ENCODE results near the gene ITFG2.

DNA sequence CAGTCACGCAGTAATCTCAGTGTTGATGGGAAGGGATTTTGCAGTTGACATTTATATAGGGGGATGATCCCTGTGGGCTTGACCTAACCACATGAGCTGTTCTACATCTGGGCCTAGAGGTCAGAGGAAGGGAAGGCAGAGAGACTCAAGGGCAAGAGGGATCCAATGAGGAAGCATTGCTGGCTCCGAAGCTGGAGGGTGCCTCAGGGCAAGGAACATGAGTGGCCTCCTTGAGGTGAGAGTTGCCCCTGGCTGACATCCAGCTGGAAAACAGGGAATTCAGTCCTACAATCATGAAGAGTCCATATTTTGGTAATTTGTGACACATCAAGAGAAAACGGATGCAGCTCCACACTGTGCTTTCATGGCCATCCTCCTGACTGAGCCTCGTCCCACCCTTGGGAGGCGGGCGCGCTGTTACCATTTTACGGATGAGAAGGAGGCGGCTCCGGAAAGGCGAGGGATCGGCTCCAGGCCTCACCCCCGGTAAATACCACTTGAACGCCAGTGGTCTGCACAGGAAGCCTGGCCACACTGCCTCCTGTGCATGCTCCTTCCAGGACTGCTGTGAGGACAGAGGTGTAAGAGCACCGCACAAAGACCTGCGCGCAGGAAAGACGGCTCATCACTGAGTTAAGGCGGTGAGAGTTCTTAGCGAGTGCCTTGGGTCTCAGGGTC lies 36.2 kb upstream of the ITFG2 start:
- TF ChIP-seq, protein P1, sequence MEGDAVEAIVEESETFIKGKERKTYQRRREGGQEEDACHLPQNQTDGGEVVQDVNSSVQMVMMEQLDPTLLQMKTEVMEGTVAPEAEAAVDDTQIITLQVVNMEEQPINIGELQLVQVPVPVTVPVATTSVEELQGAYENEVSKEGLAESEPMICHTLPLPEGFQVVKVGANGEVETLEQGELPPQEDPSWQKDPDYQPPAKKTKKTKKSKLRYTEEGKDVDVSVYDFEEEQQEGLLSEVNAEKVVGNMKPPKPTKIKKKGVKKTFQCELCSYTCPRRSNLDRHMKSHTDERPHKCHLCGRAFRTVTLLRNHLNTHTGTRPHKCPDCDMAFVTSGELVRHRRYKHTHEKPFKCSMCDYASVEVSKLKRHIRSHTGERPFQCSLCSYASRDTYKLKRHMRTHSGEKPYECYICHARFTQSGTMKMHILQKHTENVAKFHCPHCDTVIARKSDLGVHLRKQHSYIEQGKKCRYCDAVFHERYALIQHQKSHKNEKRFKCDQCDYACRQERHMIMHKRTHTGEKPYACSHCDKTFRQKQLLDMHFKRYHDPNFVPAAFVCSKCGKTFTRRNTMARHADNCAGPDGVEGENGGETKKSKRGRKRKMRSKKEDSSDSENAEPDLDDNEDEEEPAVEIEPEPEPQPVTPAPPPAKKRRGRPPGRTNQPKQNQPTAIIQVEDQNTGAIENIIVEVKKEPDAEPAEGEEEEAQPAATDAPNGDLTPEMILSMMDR (conservative IDR thresholded peaks at IDR 0.05) = no peak
- TF ChIP-seq EZH2 (IDR thresholded peaks at IDR 0.05; ENCODE audit: low read depth) = no peak
